Skeletal muscle tissue (tissue), 4 donors: ENCODE data around the gene TIFAB. TPM values are rescaled to one million over a fixed set of nuclear protein-coding genes. Genes with fewer than 3 reads are reported as not detected.

ENCODE experiments used
- H3K27ac ChIP-seq: one replicate; pipeline ENCODE4 v1.7.0; 2013; ENCODE audit warnings: mild to moderate bottlenecking, low read depth, low read length, inconsistent platforms
- H3K27me3 ChIP-seq, 3 donors: one replicate each; pipeline ENCODE4 v1.7.0; 2013; ENCODE audit warnings: low read length in 3 of 3; ENCODE audit not compliant: control insufficient read depth in 3 of 3, insufficient read depth in 3 of 3
- H3K36me3 ChIP-seq, 3 donors: one replicate each; pipeline ENCODE4 v1.7.0; 2013; ENCODE audit warnings: low read length in 3 of 3; ENCODE audit not compliant: control insufficient read depth in 3 of 3, insufficient read depth in 3 of 3
- H3K4me1 ChIP-seq, 3 donors: one replicate each; pipeline ENCODE4 v1.7.0; 2013; ENCODE audit warnings: low read length in 3 of 3, mild to moderate bottlenecking in 3 of 3; ENCODE audit not compliant: control insufficient read depth in 3 of 3, insufficient read depth in 3 of 3
- H3K4me3 ChIP-seq, 3 donors: one replicate each; pipeline ENCODE4 v1.7.0; 2013; ENCODE audit warnings: low read length in 3 of 3
- H3K9ac ChIP-seq, 3 donors: one replicate each; pipeline ENCODE4 v1.7.0; 2013; ENCODE audit warnings: low read length in 3 of 3, mild to moderate bottlenecking in 3 of 3, moderate library complexity in 2 of 3, low read depth in 1 of 3
- H3K9me3 ChIP-seq, 3 donors: one replicate each; pipeline ENCODE4 v1.7.0; 2013; ENCODE audit warnings: low read length in 3 of 3; ENCODE audit not compliant: control insufficient read depth in 3 of 3
- total RNA-seq: library from RNA; depleted of rRNA; stranded (reverse); fragments of >200 nt; gene quantifications from one replicate; pipeline ENCODE4 v1.2.3, GENCODE V29; 2014
- donor health status: Osteomylitis.

The TIFAB gene
- total RNA-seq, 1 donor from 2014 or later, result 0.52 TPM

GRCh38 chr5:135450952-135451351, 1.2 kb downstream of the TIFAB start:
- Histone ChIP-seq H3K9me3 (no peaks in the 10 kb centered on the region), H3K36me3 (no peaks in the 10 kb centered on the region), H3K9ac (no peak overlapping the region), H3K27ac (no peak overlapping the region), H3K4me3 (no peak overlapping the region), H3K4me1 (peaks cover 0 to 2% (median 0%) of the 10 kb centered on the region in 3 donors), H3K27me3 (peaks cover 0 to 11% (median 2%) of the 10 kb centered on the region in 3 donors)

- H3K4me3 ChIP-seq, result no peak overlapping the region
- no peaks in the 10 kb centered on the region for H3K4me1 ChIP-seq
- no peak overlapping the region for H3K9ac ChIP-seq
- no peaks in the 10 kb centered on the region for H3K9me3 ChIP-seq
- H3K27ac ChIP-seq, result no peak overlapping the region
- peaks cover 0 to 11% (median 2%) of the 10 kb centered on the region in 3 donors for H3K27me3 ChIP-seq
- H3K36me3 ChIP-seq, result no peaks in the 10 kb centered on the region
Observed at GRCh38 chr5:135450336-135450735, 1.8 kb downstream of the TIFAB start.

- Histone ChIP-seq H3K4me3 (no peak overlapping the region), H3K27ac (no peak overlapping the region), H3K9me3 (no peaks in the 10 kb centered on the region), H3K36me3 (no peaks in the 10 kb centered on the region), H3K9ac (no peak overlapping the region), H3K27me3 (peaks cover 0 to 11% (median 2%) of the 10 kb centered on the region in 3 donors), H3K4me1 (no peaks in the 10 kb centered on the region)
Observed at GRCh38 chr5:135449644-135450043, 2.5 kb downstream of the TIFAB start.

GRCh38 chr5:135448791-135449507, 3.2 kb downstream of the TIFAB start:
- Histone ChIP-seq H3K36me3 (no peaks in the 10 kb centered on the region), H3K27ac (no peak overlapping the region), H3K9ac (no peak overlapping the region), H3K4me1 (no peaks in the 10 kb centered on the region), H3K27me3 (peaks cover 0 to 11% (median 2%) of the 10 kb centered on the region in 3 donors), H3K9me3 (no peaks in the 10 kb centered on the region), H3K4me3 (no peak overlapping the region)

- no peaks in the 10 kb centered on the region for H3K9me3 ChIP-seq
- H3K4me3 ChIP-seq, result no peak overlapping the region
- no peak overlapping the region for H3K27ac ChIP-seq
- H3K4me1 ChIP-seq, result no peaks in the 10 kb centered on the region
- H3K36me3 ChIP-seq, result no peaks in the 10 kb centered on the region
- H3K9ac ChIP-seq, result no peak overlapping the region
- H3K27me3 ChIP-seq, result peaks cover 0 to 11% (median 2%) of the 10 kb centered on the region in 3 donors
Observed at GRCh38 chr5:135448071-135448739, 3.9 kb downstream of the TIFAB start.

- no peaks in the 10 kb centered on the region for H3K4me1 ChIP-seq
- H3K4me3 ChIP-seq, result no peak within 1 kb of the TSS
- no peaks in the 10 kb centered on the region for H3K36me3 ChIP-seq
- H3K9me3 ChIP-seq, result no peaks in the 10 kb centered on the region
- H3K9ac ChIP-seq, result no peak within 1 kb of the TSS
- peaks cover 0 to 11% (median 2%) of the 10 kb centered on the region in 3 donors for H3K27me3 ChIP-seq
- no peak within 1 kb of the TSS for H3K27ac ChIP-seq
Observed at GRCh38 chr5:135447298-135447929, 4.7 kb downstream of the TIFAB start, which contains the start of gene DCANP1. Gene DCANP1 (minus strand): TSS chr5:135447348. CDS start chr5:135447108, 240 bp downstream.

- peaks cover 0 to 11% (median 2%) of the 10 kb centered on the region in 3 donors for H3K27me3 ChIP-seq
- H3K9ac ChIP-seq, result no peak overlapping the region
- peaks cover 0 to under 1% (median 0%) of the 10 kb centered on the region in 3 donors for H3K4me1 ChIP-seq
- H3K27ac ChIP-seq, result no peak overlapping the region
- no peaks in the 10 kb centered on the region for H3K36me3 ChIP-seq
- H3K9me3 ChIP-seq, result no peaks in the 10 kb centered on the region
- no peak overlapping the region for H3K4me3 ChIP-seq
Observed at GRCh38 chr5:135446615-135447014, 5.5 kb downstream of the TIFAB start.

GRCh38 chr5:135446206-135446605, 5.9 kb downstream of the TIFAB start:
- Histone ChIP-seq H3K4me1 (peaks cover 0 to 4% (median 2%) of the 10 kb centered on the region in 3 donors), H3K9me3 (no peaks in the 10 kb centered on the region), H3K4me3 (no peak overlapping the region), H3K27me3 (peaks cover 0 to 14% (median 2%) of the 10 kb centered on the region in 3 donors), H3K27ac (no peak overlapping the region), H3K9ac (no peak overlapping the region), H3K36me3 (no peaks in the 10 kb centered on the region)

GRCh38 chr5:135445306-135445985, 6.7 kb downstream of the TIFAB start:
- no peaks in the 10 kb centered on the region for H3K36me3 ChIP-seq
- H3K27ac ChIP-seq, result no peak overlapping the region
- peaks cover 0 to 9% (median 2%) of the 10 kb centered on the region in 3 donors for H3K27me3 ChIP-seq
- peaks cover 0 to 6% (median 2%) of the 10 kb centered on the region in 3 donors for H3K4me1 ChIP-seq
- H3K4me3 ChIP-seq, result no peak overlapping the region
- no peak overlapping the region for H3K9ac ChIP-seq
- H3K9me3 ChIP-seq, result no peaks in the 10 kb centered on the region
